Activated naive CD8-positive, alpha-beta T cell treated with anti-CD3 and anti-CD28 coated beads, Interleukin-2, amount 50 U/mL, for 16 hours (primary cell): ENCODE measurements around the gene STXBP2.

Experiments used
- DNase-seq: peaks from one replicate; pipeline ENCODE4 v3.0.0-alpha.2; 2020; ENCODE audit warnings: low read depth, low spot score

STXBP2 gene

GRCh38 chr19:7679771-7680605, 43.1 kb downstream of the STXBP2 start:
- DNase-seq = no peak

GRCh38 chr19:7680606-7681339, 43.9 kb downstream of the STXBP2 start, which contains the start of gene TRAPPC5:
TRAPPC5 (plus strand) TSS chr19:7680833; CDS start chr19:7682254, 1,421 bp downstream.
- DNase-seq = peak; percentile 63

GRCh38 chr19:7681340-7682174, 44.6 kb downstream of the STXBP2 start:
- DNase-seq = peak; percentile 82

GRCh38 chr19:7682175-7682855, 45.4 kb downstream of the STXBP2 start:
- DNase-seq = no peak

- no peak for DNase-seq
These were observed 48.9 kb downstream of the STXBP2 start for GRCh38 chr19:7685546-7686445.

- no peak for DNase-seq
These were observed 50.3 kb downstream of the STXBP2 start for GRCh38 chr19:7687177-7687576.

- DNase-seq = no peak
These were observed 52.3 kb downstream of the STXBP2 start for GRCh38 chr19:7689165-7689564.

GRCh38 chr19:7690779-7691258, 53.9 kb downstream of the STXBP2 start:
- no peak for DNase-seq

- no peak for DNase-seq
These were observed 54.6 kb downstream of the STXBP2 start for GRCh38 chr19:7691497-7691896.

GRCh38 chr19:7692417-7693088, 55.6 kb downstream of the STXBP2 start:
- no peak for DNase-seq

GRCh38 chr19:7694499-7694898, 57.6 kb downstream of the STXBP2 start:
- DNase-seq = no peak
